ENCODE results near the gene NGEF. TPM values are rescaled to one million over a fixed set of nuclear protein-coding genes. Genes with fewer than 3 reads are reported as not detected.

NGEF gene
- total RNA-seq, 1 experiment from 2014 or later: 1.9 TPM

- TF ChIP-seq, protein P1, sequence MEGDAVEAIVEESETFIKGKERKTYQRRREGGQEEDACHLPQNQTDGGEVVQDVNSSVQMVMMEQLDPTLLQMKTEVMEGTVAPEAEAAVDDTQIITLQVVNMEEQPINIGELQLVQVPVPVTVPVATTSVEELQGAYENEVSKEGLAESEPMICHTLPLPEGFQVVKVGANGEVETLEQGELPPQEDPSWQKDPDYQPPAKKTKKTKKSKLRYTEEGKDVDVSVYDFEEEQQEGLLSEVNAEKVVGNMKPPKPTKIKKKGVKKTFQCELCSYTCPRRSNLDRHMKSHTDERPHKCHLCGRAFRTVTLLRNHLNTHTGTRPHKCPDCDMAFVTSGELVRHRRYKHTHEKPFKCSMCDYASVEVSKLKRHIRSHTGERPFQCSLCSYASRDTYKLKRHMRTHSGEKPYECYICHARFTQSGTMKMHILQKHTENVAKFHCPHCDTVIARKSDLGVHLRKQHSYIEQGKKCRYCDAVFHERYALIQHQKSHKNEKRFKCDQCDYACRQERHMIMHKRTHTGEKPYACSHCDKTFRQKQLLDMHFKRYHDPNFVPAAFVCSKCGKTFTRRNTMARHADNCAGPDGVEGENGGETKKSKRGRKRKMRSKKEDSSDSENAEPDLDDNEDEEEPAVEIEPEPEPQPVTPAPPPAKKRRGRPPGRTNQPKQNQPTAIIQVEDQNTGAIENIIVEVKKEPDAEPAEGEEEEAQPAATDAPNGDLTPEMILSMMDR (conservative IDR thresholded peaks at IDR 0.05): no peak
- H3K9me3 Mint-ChIP-seq: peaks cover 2 to 9% of the 10 kb centered on the region in 2 experiments; a peak in 3 of 5 replicates
- DNase-seq: peak; percentile 37
- Histone ChIP-seq H2AFZ (ENCODE audit: low read length) (no peak overlapping the region), H3K4me1 (ENCODE audit: insufficient read depth, low read length) (no peaks in the 10 kb centered on the region; the same call in 1 of the 2 replicates), H3T11ph (ENCODE audit: low read length) (no peak overlapping the region), H3K9ac (ENCODE audit: extremely low read depth, insufficient read length, low read length) (no peak overlapping the region), H2BK5ac (ENCODE audit: insufficient read length, low read length) (no peak overlapping the region), H2AK5ac (ENCODE audit: insufficient read length, low read length) (no peak overlapping the region), H4K91ac (ENCODE audit: insufficient read length, low read depth, low read length) (no peak overlapping the region), H3K27ac (ENCODE audit: insufficient read length, low read depth, low read length) (no peak overlapping the region), H3K4ac (ENCODE audit: low read depth, low read length) (no peak overlapping the region), H3K79me2 (ENCODE audit: insufficient read depth, low read length) (no peaks in the 10 kb centered on the region), H4K8ac (replicated peaks; ENCODE audit: insufficient read length, low read depth, low read length) (no peak overlapping the region), H2BK20ac (ENCODE audit: low read depth, low read length, poor library complexity, severe bottlenecking) (no peak overlapping the region), H3K9me3 (ENCODE audit: control insufficient read depth, low read depth, low read length) (no peaks in the 10 kb centered on the region), H2BK120ac (ENCODE audit: low read depth, low read length, poor library complexity, severe bottlenecking) (no peak overlapping the region), H3K18ac (ENCODE audit: insufficient read length, low read depth, low read length) (no peak overlapping the region), H2BK15ac (ENCODE audit: low read depth, low read length) (no peak overlapping the region), H4K5ac (ENCODE audit: insufficient read length, low read depth, low read length) (no peak overlapping the region), H3K23me2 (ENCODE audit: insufficient read length, low read depth, low read length, poor library complexity, severe bottlenecking) (no peaks in the 10 kb centered on the region), H3K56ac (ENCODE audit: insufficient read length, low read depth, low read length) (no peak overlapping the region), H3K14ac (ENCODE audit: insufficient read depth, low read length) (peak overlapping the region; percentile 20), H3K27me3 (ENCODE audit: insufficient read depth, low read length) (peaks cover 11% of the 10 kb centered on the region; the same call in 1 of the 2 replicates), H2BK12ac (ENCODE audit: insufficient read length, low read depth, low read length) (no peak overlapping the region), H3K79me1 (ENCODE audit: insufficient read depth, low read depth, low read length, poor library complexity, severe bottlenecking) (no peaks in the 10 kb centered on the region), H3K23ac (ENCODE audit: insufficient read length, low read depth, low read length) (no peak overlapping the region), H4K20me1 (ENCODE audit: control insufficient read depth, insufficient read depth, insufficient read length) (no peaks in the 10 kb centered on the region), H3K4me2 (ENCODE audit: insufficient read depth, insufficient read length, low read length) (peak overlapping the region; percentile 38)
- peaks cover 2% of the 10 kb centered on the region for H3K27me3 Mint-ChIP-seq (ENCODE audit: low read depth)
- no CpG with 5 or more reads among the region's 28 CpGs for WGBS (ENCODE audit: extremely low coverage, insufficient read length, low lambda C conversion rate)
- no peak overlapping the region for H3K27ac Mint-ChIP-seq
- no peak overlapping the region for H3K4me3 Mint-ChIP-seq
- no peaks in the 10 kb centered on the region; a peak in 2 of 7 replicates for H3K36me3 Mint-ChIP-seq (ENCODE audit: insufficient read depth in 1 of 3, low read depth in 3 of 3)
- peaks cover 5 to 11% of the 10 kb centered on the region in 2 experiments for H3K4me1 Mint-ChIP-seq
Measured at GRCh38 chr2:232901736-232902578, 111.1 kb downstream of the NGEF start.

Measured in H9 (cell line).